ENCODE data around the gene CPA2.
"Not testable (repeated sequence)": the region's sequence is repeated elsewhere in the genome, so short reads cannot be mapped to it uniquely, and the experiment has no call there.

Gene CPA2

GRCh38 chr7:130304878-130305277 lies 38.2 kb downstream of the CPA2 start:
- no peak for DNase-seq (ENCODE audit: extremely low read depth in 1 of 2, low read depth in 1 of 2)

GRCh38 chr7:130305433-130306042 lies 38.9 kb downstream of the CPA2 start:
- no peak for DNase-seq (ENCODE audit: extremely low read depth in 1 of 2, low read depth in 1 of 2)

GRCh38 chr7:130309986-130310385 lies 43.3 kb downstream of the CPA2 start:
- no peak for DNase-seq (ENCODE audit: extremely low read depth in 1 of 2, low read depth in 1 of 2)

- no peak for DNase-seq (ENCODE audit: extremely low read depth in 1 of 2, low read depth in 1 of 2)
Measured at GRCh38 chr7:130314305-130314704, 47.6 kb downstream of the CPA2 start.

- DNase-seq (ENCODE audit: extremely low read depth in 1 of 2, low read depth in 1 of 2) = no peak
Measured at GRCh38 chr7:130319541-130319940, 52.9 kb downstream of the CPA2 start.

GRCh38 chr7:130321542-130322229 lies 55.0 kb downstream of the CPA2 start:
- not testable (repeated sequence) for DNase-seq (ENCODE audit: extremely low read depth in 1 of 2, low read depth in 1 of 2)

- no peak for DNase-seq (ENCODE audit: extremely low read depth in 1 of 2, low read depth in 1 of 2)
Measured at GRCh38 chr7:130322615-130323014, 56.0 kb downstream of the CPA2 start.

- no peak for DNase-seq (ENCODE audit: extremely low read depth in 1 of 2, low read depth in 1 of 2)
Measured at GRCh38 chr7:130324306-130324943, 57.8 kb downstream of the CPA2 start.

- no peak for DNase-seq (ENCODE audit: extremely low read depth in 1 of 2, low read depth in 1 of 2)
Measured at GRCh38 chr7:130329681-130330080, 63.0 kb downstream of the CPA2 start.

- no peak for DNase-seq (ENCODE audit: extremely low read depth in 1 of 2, low read depth in 1 of 2)
Measured at GRCh38 chr7:130332259-130333053, 65.8 kb downstream of the CPA2 start.

GRCh38 chr7:130333832-130334231 lies 67.2 kb downstream of the CPA2 start:
- no peak for DNase-seq (ENCODE audit: extremely low read depth in 1 of 2, low read depth in 1 of 2)

GRCh38 chr7:130334274-130334673 lies 67.6 kb downstream of the CPA2 start:
- DNase-seq (ENCODE audit: extremely low read depth in 1 of 2, low read depth in 1 of 2) = no peak

- DNase-seq (ENCODE audit: extremely low read depth in 1 of 2, low read depth in 1 of 2) = no peak
Measured at GRCh38 chr7:130337410-130337971, 70.8 kb downstream of the CPA2 start.

- no peak for DNase-seq (ENCODE audit: extremely low read depth in 1 of 2, low read depth in 1 of 2)
Measured at GRCh38 chr7:130338233-130338632, 71.6 kb downstream of the CPA2 start.

Measured in activated CD8-positive, alpha-beta memory T cell treated with anti-CD3 and anti-CD28 coated beads for 1 hour (primary cell).